OCI-LY1 (cell line): Measurements from ENCODE around the gene PNLIPRP1.

Experiments used
- EZH2 ChIP-seq: fragments of 200-600 bp; sonication (generic), shearing (Covaris generic); IDR thresholded peaks from 2 replicates; pipeline ENCODE4 v1.8.0; 2017; ENCODE audit warnings: borderline replicate concordance, mixed run types, mild to moderate bottlenecking, antibody characterized with exemption, low read length, moderate library complexity, mixed read lengths
- TF ChIP-seq, protein P1 (sequence below): fragments of 200-600 bp; sonication (generic), shearing (Covaris generic); IDR thresholded peaks from 2 replicates; pipeline ENCODE4 v1.5.1; 2017; ENCODE audit warnings: mild to moderate bottlenecking, antibody characterized with exemption, low read length, moderate library complexity, mixed read lengths

DNA sequence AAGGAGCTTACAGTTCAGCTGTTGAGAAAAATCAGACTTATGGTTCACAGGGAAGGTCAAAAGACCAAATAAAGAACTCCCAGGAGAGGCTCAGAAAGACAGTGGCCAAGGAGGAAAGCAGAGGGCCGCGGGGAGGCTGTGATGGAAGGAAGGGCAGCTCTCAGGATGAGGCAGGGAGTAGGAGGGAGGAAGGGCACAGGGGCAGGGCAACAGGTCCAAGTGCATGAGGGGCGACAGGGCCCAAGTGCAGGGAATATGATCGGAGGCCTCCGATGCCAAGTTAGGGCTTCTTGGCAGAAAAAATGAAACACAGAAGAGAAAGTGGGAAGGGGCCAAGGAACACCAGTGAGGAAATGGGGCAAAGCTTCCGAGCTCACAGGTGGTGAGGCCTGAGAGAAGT, 16.6 kb downstream of the PNLIPRP1 start:
- TF ChIP-seq EZH2 = no peak
- TF ChIP-seq, protein P1, sequence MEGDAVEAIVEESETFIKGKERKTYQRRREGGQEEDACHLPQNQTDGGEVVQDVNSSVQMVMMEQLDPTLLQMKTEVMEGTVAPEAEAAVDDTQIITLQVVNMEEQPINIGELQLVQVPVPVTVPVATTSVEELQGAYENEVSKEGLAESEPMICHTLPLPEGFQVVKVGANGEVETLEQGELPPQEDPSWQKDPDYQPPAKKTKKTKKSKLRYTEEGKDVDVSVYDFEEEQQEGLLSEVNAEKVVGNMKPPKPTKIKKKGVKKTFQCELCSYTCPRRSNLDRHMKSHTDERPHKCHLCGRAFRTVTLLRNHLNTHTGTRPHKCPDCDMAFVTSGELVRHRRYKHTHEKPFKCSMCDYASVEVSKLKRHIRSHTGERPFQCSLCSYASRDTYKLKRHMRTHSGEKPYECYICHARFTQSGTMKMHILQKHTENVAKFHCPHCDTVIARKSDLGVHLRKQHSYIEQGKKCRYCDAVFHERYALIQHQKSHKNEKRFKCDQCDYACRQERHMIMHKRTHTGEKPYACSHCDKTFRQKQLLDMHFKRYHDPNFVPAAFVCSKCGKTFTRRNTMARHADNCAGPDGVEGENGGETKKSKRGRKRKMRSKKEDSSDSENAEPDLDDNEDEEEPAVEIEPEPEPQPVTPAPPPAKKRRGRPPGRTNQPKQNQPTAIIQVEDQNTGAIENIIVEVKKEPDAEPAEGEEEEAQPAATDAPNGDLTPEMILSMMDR = no peak
